ENCODE measurements around the gene MYO5A. TPM values are rescaled to one million over a fixed set of nuclear protein-coding genes. Genes with fewer than 3 reads are reported as not detected.

The MYO5A gene
- total RNA-seq, 1 experiment from 2014 or later, result 21.8 TPM

DNA sequence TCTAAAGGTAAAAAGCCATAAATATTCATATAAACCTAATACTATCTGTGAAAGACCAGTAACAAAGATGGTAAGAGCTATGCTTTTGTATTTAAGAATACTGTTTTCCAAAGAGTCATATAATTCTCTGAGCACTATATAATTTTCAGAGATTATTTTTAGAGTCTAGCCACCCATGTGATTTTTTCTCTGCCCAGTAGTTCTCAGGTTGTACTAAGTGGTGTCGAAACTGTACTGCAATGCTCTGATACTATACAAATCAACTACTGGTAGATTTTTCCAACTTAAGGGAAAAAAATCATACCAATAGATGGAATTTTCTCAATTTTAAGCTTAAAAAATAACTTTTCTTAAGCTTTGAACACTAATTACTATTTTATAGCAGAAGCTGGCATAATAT is 104.8 kb downstream of the MYO5A start:
- H3K27ac ChIP-seq (ENCODE audit: insufficient read length, low read depth, low read length), result no peak overlapping the region
- peaks cover 0 to 4% (median 0%) of the 10 kb centered on the region in 3 experiments; a peak in 2 of 7 replicates for H3K36me3 Mint-ChIP-seq (ENCODE audit: insufficient read depth in 1 of 3, low read depth in 3 of 3)

More for the DNA sequence above, 104.8 kb downstream of the MYO5A start:
- Histone ChIP-seq H2AFZ (ENCODE audit: low read length) (no peak overlapping the region), H3K23me2 (ENCODE audit: insufficient read length, low read depth, low read length, poor library complexity, severe bottlenecking) (no peaks in the 10 kb centered on the region), H2BK15ac (ENCODE audit: low read depth, low read length) (no peak overlapping the region), H3K4me2 (ENCODE audit: insufficient read depth, insufficient read length, low read length) (no peak overlapping the region), H3K9ac (ENCODE audit: extremely low read depth, insufficient read length, low read length) (no peak overlapping the region), H3K56ac (ENCODE audit: insufficient read length, low read depth, low read length) (no peak overlapping the region), H3K4me1 (ENCODE audit: insufficient read depth, low read length) (no peaks in the 10 kb centered on the region), H2BK12ac (ENCODE audit: insufficient read length, low read depth, low read length) (no peak overlapping the region), H3K23ac (ENCODE audit: insufficient read length, low read depth, low read length) (no peak overlapping the region), H3K9me3 (ENCODE audit: control insufficient read depth, low read depth, low read length) (no peaks in the 10 kb centered on the region), H2BK5ac (ENCODE audit: insufficient read length, low read length) (no peak overlapping the region), H4K91ac (ENCODE audit: insufficient read length, low read depth, low read length) (no peak overlapping the region), H2BK20ac (ENCODE audit: low read depth, low read length, poor library complexity, severe bottlenecking) (no peak overlapping the region), H3K79me1 (ENCODE audit: insufficient read depth, low read depth, low read length, poor library complexity, severe bottlenecking) (no peaks in the 10 kb centered on the region), H3K79me2 (ENCODE audit: insufficient read depth, low read length) (no peaks in the 10 kb centered on the region), H2BK120ac (ENCODE audit: low read depth, low read length, poor library complexity, severe bottlenecking) (no peak overlapping the region), H3T11ph (ENCODE audit: low read length) (no peak overlapping the region), H3K14ac (ENCODE audit: insufficient read depth, low read length) (no peak overlapping the region), H2AK5ac (ENCODE audit: insufficient read length, low read length) (no peak overlapping the region), H4K20me1 (ENCODE audit: control insufficient read depth, insufficient read depth, insufficient read length) (no peaks in the 10 kb centered on the region), H3K27me3 (ENCODE audit: insufficient read depth, low read length) (no peaks in the 10 kb centered on the region), H3K4ac (ENCODE audit: low read depth, low read length) (no peak overlapping the region), H3K18ac (ENCODE audit: insufficient read length, low read depth, low read length) (no peak overlapping the region), H4K8ac (replicated peaks; ENCODE audit: insufficient read length, low read depth, low read length) (no peak overlapping the region), H4K5ac (ENCODE audit: insufficient read length, low read depth, low read length) (no peak overlapping the region)
- no CpG with 5 or more reads among the region's 1 CpG for WGBS (ENCODE audit: extremely low coverage, insufficient read length, low lambda C conversion rate)
- Mint-ChIP-seq H3K4me1 (no peaks in the 10 kb centered on the region), H3K4me3 (no peak overlapping the region), H3K9me3 (no peaks in the 10 kb centered on the region), H3K27me3 (ENCODE audit: low read depth) (no peaks in the 10 kb centered on the region), H3K27ac (no peak overlapping the region)
- TF ChIP-seq, protein P1, sequence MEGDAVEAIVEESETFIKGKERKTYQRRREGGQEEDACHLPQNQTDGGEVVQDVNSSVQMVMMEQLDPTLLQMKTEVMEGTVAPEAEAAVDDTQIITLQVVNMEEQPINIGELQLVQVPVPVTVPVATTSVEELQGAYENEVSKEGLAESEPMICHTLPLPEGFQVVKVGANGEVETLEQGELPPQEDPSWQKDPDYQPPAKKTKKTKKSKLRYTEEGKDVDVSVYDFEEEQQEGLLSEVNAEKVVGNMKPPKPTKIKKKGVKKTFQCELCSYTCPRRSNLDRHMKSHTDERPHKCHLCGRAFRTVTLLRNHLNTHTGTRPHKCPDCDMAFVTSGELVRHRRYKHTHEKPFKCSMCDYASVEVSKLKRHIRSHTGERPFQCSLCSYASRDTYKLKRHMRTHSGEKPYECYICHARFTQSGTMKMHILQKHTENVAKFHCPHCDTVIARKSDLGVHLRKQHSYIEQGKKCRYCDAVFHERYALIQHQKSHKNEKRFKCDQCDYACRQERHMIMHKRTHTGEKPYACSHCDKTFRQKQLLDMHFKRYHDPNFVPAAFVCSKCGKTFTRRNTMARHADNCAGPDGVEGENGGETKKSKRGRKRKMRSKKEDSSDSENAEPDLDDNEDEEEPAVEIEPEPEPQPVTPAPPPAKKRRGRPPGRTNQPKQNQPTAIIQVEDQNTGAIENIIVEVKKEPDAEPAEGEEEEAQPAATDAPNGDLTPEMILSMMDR (conservative IDR thresholded peaks at IDR 0.05), result no peak
- no peak for DNase-seq
